ENCODE data around the gene RPS18. TPM values are rescaled to one million over a fixed set of nuclear protein-coding genes. Genes with fewer than 3 reads are reported as not detected.

RPS18 gene
- polyA plus RNA-seq, 1 donor = 5,002 TPM

DNA sequence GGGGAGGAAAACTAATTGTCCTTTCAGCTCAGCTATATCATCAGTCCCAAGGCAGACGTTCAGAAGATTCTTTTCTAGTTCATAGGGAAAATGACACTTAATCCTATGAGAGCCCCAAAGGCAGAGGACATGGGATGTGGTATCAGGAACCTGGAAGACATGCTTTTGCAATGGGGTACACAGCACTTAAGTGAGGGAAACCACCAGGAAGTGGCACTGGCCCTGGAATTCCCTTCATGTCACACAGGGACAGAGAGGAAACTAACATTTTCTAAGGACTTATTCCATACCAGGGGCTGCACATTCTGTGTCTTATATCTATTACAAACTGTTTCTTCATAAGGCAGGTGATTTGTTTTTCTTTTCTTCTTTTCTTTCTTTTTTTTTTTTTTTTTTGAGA lies 28.4 kb upstream of the RPS18 start:
- H3K4me3 ChIP-seq (ENCODE audit: low read length) = no peak overlapping the region

GRCh38 chr6:33247977-33248642 lies 23.8 kb upstream of the RPS18 start:
- Histone ChIP-seq H3K4me1 (ENCODE audit: control insufficient read depth, insufficient read depth, low read length) (peaks cover 18% of the 10 kb centered on the region), H3K27me3 (ENCODE audit: control insufficient read depth, insufficient read depth, low read length) (peaks cover 15% of the 10 kb centered on the region), H3K27ac (ENCODE audit: low read length) (no peak overlapping the region), H3K36me3 (ENCODE audit: control insufficient read depth, insufficient read depth, low read length) (peaks cover 16% of the 10 kb centered on the region), H3K4me3 (ENCODE audit: low read length) (peak overlapping the region; percentile 50), H3K9me3 (ENCODE audit: control insufficient read depth, low read depth, low read length) (no peaks in the 10 kb centered on the region)
- no CpG with 5 or more reads among the region's 28 CpGs for WGBS (ENCODE audit: insufficient coverage, low lambda C conversion rate)
- DNase-seq = peak; percentile 67 to 78

More for the DNA sequence above, 28.4 kb upstream of the RPS18 start:
- peaks cover 6% of the 10 kb centered on the region for H3K4me1 ChIP-seq (ENCODE audit: control insufficient read depth, insufficient read depth, low read length)
- H3K27me3 ChIP-seq (ENCODE audit: control insufficient read depth, insufficient read depth, low read length) = peaks cover 16% of the 10 kb centered on the region
- H3K9me3 ChIP-seq (ENCODE audit: control insufficient read depth, low read depth, low read length) = no peaks in the 10 kb centered on the region
- WGBS (ENCODE audit: insufficient coverage, low lambda C conversion rate) = no CpG with 5 or more reads among the region's 1 CpG
- no peak overlapping the region for H3K27ac ChIP-seq (ENCODE audit: low read length)
- no peaks in the 10 kb centered on the region for H3K36me3 ChIP-seq (ENCODE audit: control insufficient read depth, insufficient read depth, low read length)
- no peak for DNase-seq

- H3K27me3 ChIP-seq (ENCODE audit: control insufficient read depth, insufficient read depth, low read length) = peaks cover 12% of the 10 kb centered on the region
- peak overlapping the region; percentile 26 for H3K27ac ChIP-seq (ENCODE audit: low read length)
- H3K4me3 ChIP-seq (ENCODE audit: low read length) = peak overlapping the region; percentile 50
- H3K36me3 ChIP-seq (ENCODE audit: control insufficient read depth, insufficient read depth, low read length) = peaks cover 16% of the 10 kb centered on the region
- peaks cover 18% of the 10 kb centered on the region for H3K4me1 ChIP-seq (ENCODE audit: control insufficient read depth, insufficient read depth, low read length)
- WGBS (ENCODE audit: insufficient coverage, low lambda C conversion rate) = no CpG with 5 or more reads among the region's 18 CpGs
- DNase-seq = no peak
- H3K9me3 ChIP-seq (ENCODE audit: control insufficient read depth, low read depth, low read length) = no peaks in the 10 kb centered on the region
Measured at GRCh38 chr6:33248643-33248931, 23.3 kb upstream of the RPS18 start.

DNA sequence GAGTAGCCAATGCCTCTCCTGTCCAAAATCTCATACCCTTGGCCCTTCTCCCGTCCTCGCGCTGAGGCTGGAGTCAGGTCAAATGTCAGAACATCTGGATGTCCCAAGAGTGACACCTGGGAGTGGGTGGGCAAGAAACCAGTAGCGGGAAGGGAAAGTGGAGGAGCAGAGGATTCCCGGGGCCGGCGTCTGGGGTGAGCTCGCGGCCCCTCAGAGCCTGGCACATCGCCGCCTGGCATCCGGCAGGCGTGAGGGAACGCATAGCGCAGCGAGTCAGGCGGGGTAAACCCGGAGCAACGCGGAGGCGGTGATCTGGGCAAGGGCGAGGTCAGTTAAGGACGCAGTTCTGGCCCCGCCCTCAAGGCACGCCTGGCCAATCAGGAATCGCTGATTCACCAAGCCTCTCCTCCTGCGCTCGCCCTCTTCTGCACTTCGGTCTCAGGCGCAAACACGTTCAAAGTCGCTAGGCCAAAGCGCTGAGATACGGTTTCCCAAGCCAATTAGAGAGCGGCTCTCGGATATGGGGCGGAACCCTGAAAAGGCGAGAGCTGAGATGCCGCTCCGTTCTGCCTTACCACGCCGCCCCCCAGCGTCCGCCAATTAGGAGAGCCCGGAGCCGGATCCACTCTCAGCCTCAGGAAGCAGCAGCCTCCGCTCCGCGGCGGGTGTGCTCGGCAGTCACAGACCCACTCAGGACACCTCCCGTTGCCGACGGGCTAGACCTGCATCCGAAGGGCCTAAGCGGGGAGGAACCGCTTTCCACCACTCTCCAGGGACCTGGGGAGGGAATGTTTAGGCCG lies 22.7 kb upstream of the RPS18 start:
- peak; percentile 97 to 98 for DNase-seq
- peaks cover 16% of the 10 kb centered on the region for H3K36me3 ChIP-seq (ENCODE audit: control insufficient read depth, insufficient read depth, low read length)
- H3K9me3 ChIP-seq (ENCODE audit: control insufficient read depth, low read depth, low read length) = no peaks in the 10 kb centered on the region
- peak overlapping the region; percentile 50 for H3K4me3 ChIP-seq (ENCODE audit: low read length)
- no CpG with 5 or more reads among the region's 58 CpGs for WGBS (ENCODE audit: insufficient coverage, low lambda C conversion rate)
- H3K27ac ChIP-seq (ENCODE audit: low read length) = peak overlapping the region; percentile 65
- peaks cover 12% of the 10 kb centered on the region for H3K27me3 ChIP-seq (ENCODE audit: control insufficient read depth, insufficient read depth, low read length)
- peaks cover 18% of the 10 kb centered on the region for H3K4me1 ChIP-seq (ENCODE audit: control insufficient read depth, insufficient read depth, low read length)

- Histone ChIP-seq H3K27ac (ENCODE audit: low read length) (peak overlapping the region; percentile 65), H3K36me3 (ENCODE audit: control insufficient read depth, insufficient read depth, low read length) (peaks cover 16% of the 10 kb centered on the region), H3K9me3 (ENCODE audit: control insufficient read depth, low read depth, low read length) (no peaks in the 10 kb centered on the region), H3K4me1 (ENCODE audit: control insufficient read depth, insufficient read depth, low read length) (peaks cover 18% of the 10 kb centered on the region), H3K4me3 (ENCODE audit: low read length) (peak overlapping the region; percentile 50), H3K27me3 (ENCODE audit: control insufficient read depth, insufficient read depth, low read length) (peaks cover 12% of the 10 kb centered on the region)
- WGBS (ENCODE audit: insufficient coverage, low lambda C conversion rate) = no CpG with 5 or more reads among the region's 15 CpGs
- DNase-seq = no peak
Measured at GRCh38 chr6:33249732-33250630, 21.9 kb upstream of the RPS18 start.

- Histone ChIP-seq H3K9me3 (ENCODE audit: control insufficient read depth, low read depth, low read length) (no peaks in the 10 kb centered on the region), H3K4me3 (ENCODE audit: low read length) (no peak overlapping the region), H3K27ac (ENCODE audit: low read length) (no peak overlapping the region), H3K27me3 (ENCODE audit: control insufficient read depth, insufficient read depth, low read length) (peaks cover 12% of the 10 kb centered on the region), H3K36me3 (ENCODE audit: control insufficient read depth, insufficient read depth, low read length) (peaks cover 16% of the 10 kb centered on the region), H3K4me1 (ENCODE audit: control insufficient read depth, insufficient read depth, low read length) (peaks cover 18% of the 10 kb centered on the region)
- WGBS (ENCODE audit: insufficient coverage, low lambda C conversion rate) = no CpG with 5 or more reads among the region's 13 CpGs
- no peak for DNase-seq
Measured at GRCh38 chr6:33250731-33251130, 21.1 kb upstream of the RPS18 start.

DNA sequence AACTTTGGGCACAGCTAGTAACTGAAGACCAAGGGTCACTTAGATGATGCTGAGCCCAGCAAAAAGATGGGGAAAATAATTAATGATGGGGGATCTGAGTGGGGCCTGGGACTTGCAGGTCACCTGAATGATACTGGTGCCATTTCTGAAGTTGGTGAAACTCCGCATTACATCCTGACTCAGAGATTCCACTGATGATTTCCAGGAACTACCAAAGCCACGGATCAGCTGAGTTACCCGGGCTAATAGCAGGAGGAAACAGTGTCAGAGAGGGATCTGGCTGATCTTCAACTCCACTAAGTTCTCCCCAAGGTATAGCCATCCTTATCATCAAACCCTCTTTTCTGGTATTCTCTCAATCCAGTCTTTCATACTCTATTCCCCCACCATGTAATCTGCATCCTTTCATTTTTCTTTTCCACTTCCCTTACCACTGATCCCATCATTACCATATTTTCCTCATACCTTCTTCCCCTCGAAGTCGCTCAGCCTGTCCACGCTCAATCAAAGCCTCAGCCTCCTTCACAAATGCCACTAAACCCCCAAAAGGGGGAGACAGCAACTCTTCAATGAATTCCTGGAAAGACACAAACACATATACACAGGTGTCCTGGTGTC lies 20.4 kb upstream of the RPS18 start:
- H3K4me3 ChIP-seq (ENCODE audit: low read length) = no peak overlapping the region
- H3K27ac ChIP-seq (ENCODE audit: low read length) = no peak overlapping the region
- H3K9me3 ChIP-seq (ENCODE audit: control insufficient read depth, low read depth, low read length) = no peaks in the 10 kb centered on the region
- 97% methylated on average over 3 of the region's 6 CpGs for WGBS (ENCODE audit: insufficient coverage, low lambda C conversion rate)
- DNase-seq = no peak
- H3K36me3 ChIP-seq (ENCODE audit: control insufficient read depth, insufficient read depth, low read length) = peaks cover 16% of the 10 kb centered on the region
- peaks cover 18% of the 10 kb centered on the region for H3K4me1 ChIP-seq (ENCODE audit: control insufficient read depth, insufficient read depth, low read length)
- H3K27me3 ChIP-seq (ENCODE audit: control insufficient read depth, insufficient read depth, low read length) = peaks cover 9% of the 10 kb centered on the region

GRCh38 chr6:33252759-33253158 lies 19.1 kb upstream of the RPS18 start:
- DNase-seq = no peak
- H3K36me3 ChIP-seq (ENCODE audit: control insufficient read depth, insufficient read depth, low read length) = peaks cover 19% of the 10 kb centered on the region
- H3K27ac ChIP-seq (ENCODE audit: low read length) = no peak overlapping the region
- peaks cover 4% of the 10 kb centered on the region for H3K27me3 ChIP-seq (ENCODE audit: control insufficient read depth, insufficient read depth, low read length)
- H3K4me3 ChIP-seq (ENCODE audit: low read length) = no peak overlapping the region
- H3K4me1 ChIP-seq (ENCODE audit: control insufficient read depth, insufficient read depth, low read length) = peaks cover 18% of the 10 kb centered on the region
- H3K9me3 ChIP-seq (ENCODE audit: control insufficient read depth, low read depth, low read length) = no peaks in the 10 kb centered on the region

- H3K36me3 ChIP-seq (ENCODE audit: control insufficient read depth, insufficient read depth, low read length) = peaks cover 27% of the 10 kb centered on the region
- no peak overlapping the region for H3K4me3 ChIP-seq (ENCODE audit: low read length)
- DNase-seq = no peak
- WGBS (ENCODE audit: insufficient coverage, low lambda C conversion rate) = 100% methylated on average over 2 of the region's 4 CpGs
- H3K9me3 ChIP-seq (ENCODE audit: control insufficient read depth, low read depth, low read length) = no peaks in the 10 kb centered on the region
- no peaks in the 10 kb centered on the region for H3K27me3 ChIP-seq (ENCODE audit: control insufficient read depth, insufficient read depth, low read length)
- peaks cover 5% of the 10 kb centered on the region for H3K4me1 ChIP-seq (ENCODE audit: control insufficient read depth, insufficient read depth, low read length)
- no peak overlapping the region for H3K27ac ChIP-seq (ENCODE audit: low read length)
Measured at GRCh38 chr6:33254591-33254990, 17.3 kb upstream of the RPS18 start.

GRCh38 chr6:33259032-33259431 lies 12.8 kb upstream of the RPS18 start:
- H3K36me3 ChIP-seq (ENCODE audit: control insufficient read depth, insufficient read depth, low read length) = peaks cover 30% of the 10 kb centered on the region
- no peak overlapping the region for H3K4me3 ChIP-seq (ENCODE audit: low read length)
- H3K27ac ChIP-seq (ENCODE audit: low read length) = no peak overlapping the region
- no peaks in the 10 kb centered on the region for H3K4me1 ChIP-seq (ENCODE audit: control insufficient read depth, insufficient read depth, low read length)
- no peaks in the 10 kb centered on the region for H3K27me3 ChIP-seq (ENCODE audit: control insufficient read depth, insufficient read depth, low read length)
- no CpG with 5 or more reads among the region's 5 CpGs for WGBS (ENCODE audit: insufficient coverage, low lambda C conversion rate)
- H3K9me3 ChIP-seq (ENCODE audit: control insufficient read depth, low read depth, low read length) = no peaks in the 10 kb centered on the region
- DNase-seq = no peak
